GM21381 (cell line): ENCODE results near the gene STKLD1.
"Not testable (repeated sequence)": the region's sequence is repeated elsewhere in the genome, so short reads cannot be mapped to it uniquely, and the experiment has no call there.

Source experiments
- ATAC-seq: cut with Tn5 transposase; IDR thresholded peaks from one replicate; pipeline ENCODE4 v1.9.1; 2021; ENCODE audit warnings: mild to moderate bottlenecking, moderate library complexity; ENCODE audit not compliant: unreplicated experiment

STKLD1 gene

DNA sequence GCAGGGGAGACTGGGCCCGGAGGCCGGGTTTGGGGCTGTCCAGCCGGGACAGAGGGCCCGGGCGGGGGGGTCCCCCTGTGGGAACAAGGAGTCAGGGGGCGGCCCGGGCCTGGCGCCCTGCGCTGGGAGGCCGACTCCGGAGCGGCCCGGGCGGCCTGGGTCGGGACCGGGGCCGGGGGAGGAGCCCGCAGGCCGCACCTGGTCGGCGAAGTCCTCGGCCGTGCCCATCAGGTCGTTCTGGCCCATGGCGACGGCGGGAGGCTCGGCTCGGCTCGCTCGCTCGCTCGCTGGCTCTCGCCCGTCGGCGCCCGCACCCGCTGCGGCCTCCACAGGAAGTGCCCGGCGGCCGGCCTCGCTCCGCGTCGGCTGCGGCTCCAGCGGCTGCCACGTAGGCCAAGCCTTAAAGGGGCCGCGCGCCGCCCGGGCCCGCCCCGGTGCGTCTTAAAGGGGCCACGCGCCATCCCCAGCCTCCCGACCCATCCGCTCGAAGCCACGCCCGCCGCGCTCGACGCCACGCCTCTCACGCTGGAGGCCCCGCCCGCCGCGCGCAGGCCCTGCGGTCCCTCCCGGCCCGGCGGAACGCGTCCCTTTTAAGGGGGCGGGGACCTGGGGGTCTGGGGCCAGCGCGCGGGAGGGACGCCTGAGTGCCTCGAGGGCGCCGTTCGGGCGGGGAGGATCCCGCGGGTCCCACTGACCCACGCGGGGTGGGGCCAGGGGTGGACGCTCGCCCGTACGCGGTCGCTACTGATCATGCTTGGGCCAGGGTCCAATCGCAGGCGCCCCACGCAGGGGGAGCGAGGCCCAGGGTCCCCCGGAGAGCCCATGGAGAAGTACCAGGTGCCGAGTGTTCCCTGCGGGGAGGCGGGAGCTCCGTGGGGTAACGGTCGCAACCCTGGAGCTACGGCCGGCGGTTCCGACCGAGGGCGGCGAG, at the start of gene STKLD1, which contains the start of gene SURF4:
TSS of gene STKLD1 (plus strand) at position 643 of the 931 bp plus-strand sequence. CDS start at position 751, 108 bp downstream.
TSS of gene SURF4 (minus strand) at position 337 of the 931 bp plus-strand sequence. CDS start at position 246, 91 bp downstream.
- peak; percentile 89 for ATAC-seq

DNA sequence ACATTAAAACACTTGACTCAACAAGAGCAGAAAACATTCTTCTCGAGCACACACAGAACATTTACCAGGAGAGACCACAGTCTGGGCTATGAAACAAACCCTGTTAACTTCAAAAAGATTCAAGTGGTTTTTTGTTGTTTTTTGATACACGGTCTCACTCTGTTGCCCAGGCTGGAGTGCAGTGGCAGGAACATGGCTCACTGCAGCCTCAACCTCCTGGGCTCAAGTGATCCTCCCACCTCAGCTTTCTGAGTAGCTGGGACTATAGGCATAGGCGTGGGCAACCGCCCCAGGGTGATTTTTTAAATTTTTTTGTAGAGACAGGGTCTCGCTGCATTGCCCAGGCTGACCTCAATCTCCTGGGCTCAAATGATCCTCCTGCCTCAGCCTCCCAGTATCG, 49.1 kb upstream of the STKLD1 start:
- not testable (repeated sequence) for ATAC-seq

DNA sequence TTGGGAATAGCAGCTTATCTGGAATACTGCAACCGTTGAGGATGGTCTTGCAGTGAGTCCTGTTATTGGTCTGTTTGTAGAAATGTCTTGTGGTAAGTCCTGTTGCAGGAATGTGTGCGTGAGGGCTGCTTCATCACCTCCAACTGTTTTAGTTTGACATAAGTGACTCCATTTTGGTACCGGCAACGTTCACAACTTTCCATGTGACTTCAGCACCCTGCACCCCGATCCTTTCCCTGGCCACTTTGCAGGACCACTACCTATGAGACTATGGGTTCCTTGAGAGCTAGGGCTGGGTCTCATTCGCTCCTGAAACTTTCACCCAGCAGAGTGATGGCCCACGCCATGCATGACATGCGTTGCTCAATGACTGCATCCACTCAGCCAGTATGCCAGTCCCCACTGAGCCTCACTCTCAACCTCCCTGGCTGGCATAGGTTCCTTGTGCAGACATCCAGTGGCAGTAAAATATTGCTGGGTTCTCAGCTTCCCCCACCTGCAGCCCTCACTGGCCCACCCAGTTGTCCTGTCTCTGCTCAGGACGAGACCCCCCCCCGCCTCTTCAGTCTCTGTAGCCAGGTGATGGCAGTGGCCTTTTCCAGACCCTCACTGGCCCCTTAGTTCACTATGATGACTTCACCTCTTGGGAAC, 48.2 kb upstream of the STKLD1 start:
- ATAC-seq, result no peak

- ATAC-seq, result not testable (repeated sequence)
These were observed 46.6 kb upstream of the STKLD1 start for GRCh38 chr9:133329306-133330156.

- no peak for ATAC-seq
These were observed 44.9 kb upstream of the STKLD1 start for GRCh38 chr9:133331221-133331620.

GRCh38 chr9:133331641-133332380, 44.4 kb upstream of the STKLD1 start:
- ATAC-seq, result no peak

DNA sequence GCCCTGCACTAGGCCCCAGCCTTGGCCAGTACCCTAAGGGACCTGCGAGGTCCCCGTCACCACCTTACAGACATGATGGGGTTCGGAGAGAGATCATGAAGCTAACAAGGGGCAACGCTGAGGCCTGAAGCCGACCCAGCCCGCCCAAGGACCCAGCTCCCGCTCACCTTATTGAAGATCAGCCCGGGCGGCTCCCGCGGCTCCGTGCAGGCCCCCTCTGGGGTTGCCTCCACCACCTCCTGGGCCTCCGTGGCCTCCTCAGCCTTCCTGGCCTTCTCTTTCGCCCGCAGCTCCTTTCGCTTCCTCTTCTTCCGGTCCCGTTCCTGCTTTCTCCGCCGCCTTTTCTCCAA, 43.8 kb upstream of the STKLD1 start:
- no peak for ATAC-seq

DNA sequence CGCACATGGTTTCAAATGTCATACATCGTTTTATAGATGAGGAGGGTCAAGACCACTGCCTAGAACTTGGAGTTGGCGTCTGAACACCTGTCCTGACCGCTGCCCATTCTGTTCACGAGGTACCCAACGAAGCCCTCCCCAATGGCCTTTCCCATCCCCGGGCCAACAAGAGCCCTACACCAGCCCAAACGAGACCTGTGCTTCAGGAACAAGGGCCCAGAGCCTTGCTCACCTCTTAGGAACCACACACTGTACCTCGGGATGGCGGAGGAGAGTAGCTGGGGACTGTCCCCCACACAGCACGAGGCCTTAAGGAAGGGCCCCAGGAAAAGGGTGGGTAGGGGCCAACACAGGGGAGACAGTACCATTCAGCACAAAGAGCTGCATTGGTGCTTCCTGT, 43.2 kb upstream of the STKLD1 start:
- ATAC-seq, result no peak

DNA sequence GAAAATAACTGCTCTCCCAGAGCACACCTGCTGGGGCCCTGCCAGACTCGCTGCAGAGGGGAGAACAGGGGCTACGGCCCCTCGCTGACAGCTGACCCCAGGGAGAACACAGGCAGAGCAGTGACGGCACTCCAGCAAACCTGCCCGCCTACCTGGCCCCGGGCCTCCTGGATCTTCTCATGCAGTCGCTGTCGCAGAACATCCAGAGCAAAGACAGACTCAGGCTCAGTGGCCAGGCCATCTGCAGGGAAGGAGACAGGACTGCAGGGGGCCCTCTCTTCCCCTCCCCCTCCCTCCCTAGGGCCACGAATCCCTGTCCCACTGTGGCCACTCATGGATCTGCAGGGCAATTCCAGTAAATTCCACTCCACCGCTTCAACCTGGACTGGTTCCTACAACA, 42.6 kb upstream of the STKLD1 start:
- ATAC-seq, result no peak

DNA sequence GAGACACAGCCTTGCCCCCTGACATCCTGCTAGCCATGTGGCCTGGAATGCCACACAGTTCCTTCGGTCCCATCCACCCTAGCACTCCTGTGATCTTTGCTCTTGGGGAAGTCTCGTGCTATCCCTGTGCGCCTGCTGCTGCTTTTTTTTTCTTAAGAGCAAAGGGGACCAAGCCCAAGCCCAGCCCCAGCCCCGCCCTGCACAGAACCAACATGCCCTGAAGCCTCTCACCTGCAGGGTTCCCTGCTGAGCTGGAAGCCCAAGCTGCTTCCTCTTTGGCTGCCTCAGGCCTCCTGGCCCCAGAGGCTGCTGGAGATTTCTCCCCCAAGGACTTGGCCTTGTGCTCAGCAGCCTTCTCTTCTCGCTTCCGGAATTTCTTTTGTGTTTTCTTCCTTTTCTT, 42.0 kb upstream of the STKLD1 start:
- no peak for ATAC-seq

- ATAC-seq, result not testable (repeated sequence)
These were observed 41.3 kb upstream of the STKLD1 start for GRCh38 chr9:133334888-133335287.

DNA sequence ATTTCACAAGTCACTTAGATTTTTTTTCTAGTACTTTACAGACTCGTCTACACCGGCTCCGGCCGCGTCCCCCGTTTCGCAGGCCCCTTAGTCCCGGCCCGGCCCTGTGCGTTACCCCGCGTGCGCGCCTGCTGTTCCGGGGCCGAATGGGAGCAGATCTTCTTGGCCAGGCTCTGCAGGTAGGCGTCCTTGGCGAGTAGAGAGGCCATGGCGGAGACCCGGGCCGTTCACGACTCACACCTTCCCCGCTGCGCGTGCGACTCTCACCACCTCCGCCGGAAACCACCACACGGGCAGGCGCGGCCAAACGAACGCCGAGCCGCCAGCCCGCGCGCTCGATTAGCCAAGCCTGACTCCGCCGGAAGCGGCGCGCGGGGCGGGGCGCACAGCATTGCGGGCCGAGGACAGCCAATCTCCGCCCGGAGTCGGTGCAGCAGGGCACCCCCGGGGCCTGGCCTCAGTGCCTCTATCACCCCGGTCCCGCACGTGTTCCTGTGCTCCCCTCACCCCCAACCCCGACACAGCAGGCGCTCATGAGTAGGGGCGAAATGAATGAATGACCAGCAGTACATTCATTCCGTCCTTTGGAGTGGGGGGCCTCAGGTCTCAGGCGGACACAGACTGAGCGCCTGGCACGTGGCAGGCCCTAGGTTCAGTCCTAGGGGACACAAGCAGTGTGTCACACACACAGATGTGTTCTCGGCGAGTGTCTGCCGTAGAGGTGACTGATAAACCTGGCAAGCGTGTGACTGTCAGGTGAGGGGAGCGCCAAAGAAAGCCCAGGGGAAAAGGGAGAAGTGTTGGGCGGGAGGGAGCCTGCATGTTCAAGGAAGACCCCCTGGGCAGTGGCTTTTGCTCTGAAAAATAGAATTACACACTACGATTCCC, 40.0 kb upstream of the STKLD1 start, which contains the start of gene SURF6:
TSS of gene SURF6 (minus strand) at position 265 of the 888 bp plus-strand sequence. CDS start at position 209, 56 bp downstream.
- peak; percentile 85 for ATAC-seq

- ATAC-seq, result no peak
These were observed 36.5 kb upstream of the STKLD1 start for GRCh38 chr9:133339641-133340040.

- no peak for ATAC-seq
These were observed 35.9 kb upstream of the STKLD1 start for GRCh38 chr9:133340256-133340655.

DNA sequence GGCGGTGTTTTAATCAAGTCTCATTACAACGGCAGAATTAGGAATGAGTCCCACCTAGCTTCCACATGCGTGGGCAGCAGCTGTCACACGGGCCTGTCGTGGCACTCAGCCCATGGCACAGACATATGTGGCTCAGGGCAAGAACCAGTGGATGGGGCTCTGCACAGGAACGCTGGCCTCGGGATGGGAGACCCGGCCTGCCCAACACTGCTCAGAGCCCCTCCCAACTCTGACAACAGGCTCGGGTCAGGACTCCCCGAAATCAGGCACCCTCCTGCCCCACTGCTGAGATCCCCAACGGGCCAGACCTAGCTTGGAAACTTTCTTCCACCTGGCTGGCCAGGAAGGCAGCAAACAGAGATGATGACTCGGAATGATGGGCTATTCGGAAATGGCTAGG, 35.2 kb upstream of the STKLD1 start:
- no peak for ATAC-seq

GRCh38 chr9:133341369-133342068, 34.6 kb upstream of the STKLD1 start:
- no peak for ATAC-seq

DNA sequence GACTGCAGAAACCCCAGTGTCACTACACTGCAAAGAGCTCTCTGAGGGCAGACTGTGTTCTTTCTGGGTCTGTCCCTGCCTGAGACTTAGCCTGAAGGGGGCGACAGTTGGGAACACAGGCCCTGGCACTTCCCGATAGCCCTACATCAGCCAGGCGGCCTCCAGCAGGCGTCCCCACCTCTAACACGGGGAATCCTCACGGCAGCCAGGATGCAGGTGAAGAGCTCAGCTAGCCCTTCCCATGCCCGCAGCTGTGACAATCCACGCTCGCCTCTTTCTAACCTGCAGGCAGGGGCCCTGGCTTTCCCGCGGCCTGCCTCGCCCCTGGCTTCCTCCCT, 34.1 kb upstream of the STKLD1 start:
- ATAC-seq, result no peak

DNA sequence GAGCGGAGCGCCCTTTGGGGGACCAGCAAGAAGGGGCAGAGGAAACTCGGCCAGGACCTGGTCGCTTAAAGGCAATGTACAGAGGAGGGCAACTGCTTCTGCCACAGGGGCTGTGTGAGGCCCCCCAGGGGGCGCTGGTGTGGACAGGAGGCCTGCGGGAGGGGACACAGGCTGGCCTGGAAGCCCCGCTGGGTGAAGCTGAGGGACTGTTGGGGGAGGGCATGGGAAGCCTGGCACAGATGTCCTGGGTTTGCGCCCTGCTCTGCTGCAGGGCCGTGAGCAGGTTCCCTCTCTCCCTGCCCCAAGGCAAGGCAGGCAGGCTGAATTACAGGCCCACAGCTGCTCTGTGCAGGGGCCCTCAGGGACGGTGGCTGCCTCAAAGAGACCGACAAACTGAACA, 33.6 kb upstream of the STKLD1 start:
- no peak for ATAC-seq

GRCh38 chr9:133344071-133344470, 32.1 kb upstream of the STKLD1 start:
- ATAC-seq, result no peak
